AG04450 (cell line): ENCODE measurements around the gene S100A16. TPM values are rescaled to one million over a fixed set of nuclear protein-coding genes. Genes with fewer than 3 reads are reported as not detected.

Experiments used
- CTCF ChIA-PET: fragments of 300-600, 350-600 bp; formaldehyde crosslinking; extraction: SDS; loops from one replicate; lab custom pipeline; 2022; ENCODE audit warnings: antibody characterized with exemption, inconsistent platforms; lab: Charles Lee
- POLR2A ChIA-PET: fragments of 350-600 bp; formaldehyde crosslinking; extraction: SDS; loops from one replicate; lab custom pipeline; 2021; ENCODE audit warnings: antibody characterized with exemption, inconsistent platforms; lab: Yijun Ruan, JAX
- DNase-seq: peaks from one replicate; pipeline ENCODE4 v3.0.0-alpha.2; 2011; ENCODE audit warnings: low read depth, low spot score
- H3K27ac ChIP-seq: one replicate; pipeline ENCODE4 v1.5.1; 2012; ENCODE audit warnings: low read depth, low read length, control low read depth
- H3K27me3 ChIP-seq: one replicate; pipeline ENCODE4 v1.6.0; 2012; ENCODE audit warnings: low read length; ENCODE audit not compliant: control insufficient read depth, insufficient read depth
- H3K4me3 ChIP-seq: 2 replicates; pipeline ENCODE4 v1.5.1; 2011; ENCODE audit warnings: mild to moderate bottlenecking, low read depth, low read length, control low read depth
- H3K9me3 ChIP-seq: 2 replicates; pipeline ENCODE4 v1.5.1; 2012; ENCODE audit warnings: low read length; ENCODE audit not compliant: control insufficient read depth, insufficient read depth
- polyA plus RNA-seq: library from polyadenylated mRNA; depleted of rRNA; stranded (reverse); fragments of >200 nt; gene quantifications from 2 replicates; pipeline ENCODE4 v1.2.3, GENCODE V29; 2011
- TF ChIP-seq, protein P1 (sequence below): IDR thresholded peaks from 2 replicates; pipeline ENCODE4 v1.5.1; 2011; ENCODE audit warnings: low read depth, low read length, control low read depth, inconsistent platforms

Gene S100A16
- polyA plus RNA-seq, 1 experiment = 224 TPM

DNA sequence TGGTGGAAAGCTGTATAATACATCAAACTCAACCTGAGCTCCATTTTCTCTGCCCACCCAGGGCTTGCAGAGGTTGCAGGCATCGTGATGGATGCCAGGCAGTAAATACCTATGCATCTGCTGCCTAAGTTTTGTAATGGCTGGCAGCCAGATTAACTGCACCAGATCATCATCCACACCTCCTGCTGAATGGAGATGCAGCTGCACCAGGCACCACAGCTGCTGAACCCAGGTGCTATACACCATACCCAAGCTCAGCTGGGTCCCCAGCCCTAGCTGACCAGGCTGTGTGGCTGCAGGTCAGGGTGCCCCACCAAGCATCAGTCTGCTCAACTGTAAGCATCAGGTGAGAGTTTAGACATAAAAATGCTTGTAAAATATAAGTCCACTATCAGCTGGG, 38.8 kb upstream of the S100A16 start:
- H3K9me3 ChIP-seq = no peaks in the 10 kb centered on the region
- no peak overlapping the region for H3K4me3 ChIP-seq
- DNase-seq = no peak
- H3K27me3 ChIP-seq = no peaks in the 10 kb centered on the region
- TF ChIP-seq, protein P1, sequence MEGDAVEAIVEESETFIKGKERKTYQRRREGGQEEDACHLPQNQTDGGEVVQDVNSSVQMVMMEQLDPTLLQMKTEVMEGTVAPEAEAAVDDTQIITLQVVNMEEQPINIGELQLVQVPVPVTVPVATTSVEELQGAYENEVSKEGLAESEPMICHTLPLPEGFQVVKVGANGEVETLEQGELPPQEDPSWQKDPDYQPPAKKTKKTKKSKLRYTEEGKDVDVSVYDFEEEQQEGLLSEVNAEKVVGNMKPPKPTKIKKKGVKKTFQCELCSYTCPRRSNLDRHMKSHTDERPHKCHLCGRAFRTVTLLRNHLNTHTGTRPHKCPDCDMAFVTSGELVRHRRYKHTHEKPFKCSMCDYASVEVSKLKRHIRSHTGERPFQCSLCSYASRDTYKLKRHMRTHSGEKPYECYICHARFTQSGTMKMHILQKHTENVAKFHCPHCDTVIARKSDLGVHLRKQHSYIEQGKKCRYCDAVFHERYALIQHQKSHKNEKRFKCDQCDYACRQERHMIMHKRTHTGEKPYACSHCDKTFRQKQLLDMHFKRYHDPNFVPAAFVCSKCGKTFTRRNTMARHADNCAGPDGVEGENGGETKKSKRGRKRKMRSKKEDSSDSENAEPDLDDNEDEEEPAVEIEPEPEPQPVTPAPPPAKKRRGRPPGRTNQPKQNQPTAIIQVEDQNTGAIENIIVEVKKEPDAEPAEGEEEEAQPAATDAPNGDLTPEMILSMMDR = no peak
- ChIA-PET CTCF (interaction anchor here (0.5 to 2.6 kb wide), 5 partner anchors 24 to 164 kb away, joined by 3 to 13 read pairs (median 5); partner anchors contain the start of gene S100A13), POLR2A (interaction anchor here (0.6 to 1.4 kb wide), 2 partner anchors 17 to 25 kb away, joined by 3 to 7 read pairs; partner anchors contain the start of gene S100A13)
- H3K27ac ChIP-seq = no peak overlapping the region

DNA sequence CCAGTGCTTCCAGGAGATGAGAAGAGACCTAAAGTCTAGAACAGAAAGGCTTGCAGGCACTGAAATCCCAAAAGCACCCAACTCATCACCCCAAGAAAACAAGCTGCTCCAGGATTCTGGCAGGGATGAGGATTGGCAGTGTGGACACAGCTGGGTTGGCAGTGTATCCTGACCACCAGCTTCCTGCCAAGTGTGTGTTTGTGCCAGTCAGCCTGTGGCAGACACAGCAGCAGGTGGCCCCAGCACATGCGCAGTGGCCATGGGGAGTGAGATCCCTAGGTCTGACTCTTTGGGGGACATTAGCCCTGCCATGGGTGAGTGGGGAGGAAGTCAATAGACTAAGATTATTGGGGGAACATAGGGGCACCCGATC, 36.9 kb upstream of the S100A16 start:
- ChIA-PET CTCF (no interaction called here), POLR2A (interaction anchor here (0.6 to 1.4 kb wide), 3 partner anchors 16 to 362 kb away, joined by 4 to 9 read pairs (median 5); partner anchors contain the start of gene CHTOP)
- no peak for DNase-seq
- no peaks in the 10 kb centered on the region for H3K9me3 ChIP-seq
- no peak overlapping the region for H3K27ac ChIP-seq
- TF ChIP-seq, protein P1 = no peak
- H3K4me3 ChIP-seq = no peak overlapping the region
- H3K27me3 ChIP-seq = no peaks in the 10 kb centered on the region

DNA sequence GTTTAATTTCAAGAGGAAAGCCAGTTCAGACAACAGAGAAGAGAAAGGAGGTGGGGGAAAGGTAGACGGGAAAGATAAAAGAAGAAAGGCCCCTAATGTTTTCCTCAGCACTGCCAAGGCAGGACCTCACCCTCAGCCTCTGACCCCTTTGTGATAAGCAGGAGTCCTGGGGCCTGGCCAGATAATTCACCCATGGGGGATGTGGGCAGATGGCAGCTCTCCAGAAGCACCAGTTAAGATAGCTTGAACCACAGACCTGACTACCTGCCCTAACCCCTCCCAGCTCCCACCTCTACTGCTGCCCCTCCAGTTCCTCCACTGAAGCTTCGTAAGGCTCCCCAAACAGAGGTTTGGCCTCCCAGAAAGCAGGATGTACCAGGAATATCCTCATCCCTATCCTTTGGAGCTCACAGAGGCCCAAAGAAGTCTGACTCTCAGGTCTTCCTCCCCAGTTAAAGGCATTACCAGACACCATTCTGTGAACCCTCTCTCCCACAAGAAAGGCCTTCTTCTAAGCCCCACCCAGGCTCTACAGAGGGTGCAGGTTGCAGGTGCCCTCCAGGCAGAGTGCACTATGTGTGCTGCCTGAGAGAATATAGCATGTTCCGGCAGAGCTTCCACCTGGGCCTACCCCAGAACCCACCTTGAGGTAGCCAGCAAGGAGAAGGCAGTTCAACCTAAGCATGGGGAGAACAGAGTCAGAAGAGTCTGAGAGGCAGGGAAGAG, 36.4 kb upstream of the S100A16 start:
- H3K9me3 ChIP-seq = no peaks in the 10 kb centered on the region
- POLR2A ChIA-PET = interaction anchor here (0.6 to 2.7 kb wide), 4 partner anchors 15 to 362 kb away, joined by 4 to 9 read pairs (median 6); partner anchors contain the start of genes CHTOP and S100A13
- H3K27me3 ChIP-seq = no peaks in the 10 kb centered on the region
- TF ChIP-seq, protein P1 = no peak
- H3K27ac ChIP-seq = no peak overlapping the region
- CTCF ChIA-PET = no interaction called here
- no peak overlapping the region for H3K4me3 ChIP-seq
- no peak for DNase-seq

DNA sequence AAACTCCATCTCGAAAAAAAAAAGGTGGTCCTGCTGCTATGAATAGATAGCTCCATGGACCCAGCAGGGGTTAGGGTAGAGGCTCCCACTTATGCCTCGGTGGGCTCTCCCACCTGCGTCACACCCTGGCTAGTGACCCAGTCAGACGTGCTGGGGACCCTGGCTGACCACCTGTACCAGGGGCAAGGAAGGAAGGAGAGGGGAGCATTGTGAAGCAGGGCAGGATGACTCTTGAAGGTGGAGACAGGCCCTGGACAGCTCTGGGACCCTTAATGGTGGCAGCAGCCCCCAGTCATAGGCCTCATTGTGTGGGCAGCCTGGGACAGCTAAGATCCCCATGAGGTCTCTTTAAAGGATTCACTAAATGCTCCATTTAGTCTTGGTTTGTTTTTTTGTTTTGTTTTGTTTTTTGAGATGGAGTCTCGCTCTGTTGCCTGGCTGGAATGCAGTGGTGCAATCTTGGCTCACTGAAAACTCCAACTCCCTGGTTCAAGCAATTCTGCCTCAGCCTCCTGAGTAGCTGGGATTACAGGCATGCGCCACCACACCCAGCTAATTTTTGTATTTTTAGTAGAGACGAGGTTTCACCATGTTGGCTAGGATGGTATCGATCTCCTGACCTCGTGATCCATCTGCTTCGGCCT, 35.2 kb upstream of the S100A16 start:
- Histone ChIP-seq H3K4me3 (no peak overlapping the region), H3K27ac (no peak overlapping the region), H3K27me3 (no peaks in the 10 kb centered on the region), H3K9me3 (no peaks in the 10 kb centered on the region)
- CTCF ChIA-PET = interaction anchor here (0.5 to 1.4 kb wide), 5 partner anchors 21 to 296 kb away, joined by 3 to 6 read pairs (median 3); partner anchors contain the start of gene S100A13
- TF ChIP-seq, protein P1 = no peak
- POLR2A ChIA-PET = interaction anchor here (0.6 to 2.7 kb wide), 3 partner anchors 8 to 21 kb away, joined by 3 to 14 read pairs (median 8); partner anchors contain the start of genes CHTOP and S100A13
- DNase-seq = no peak

DNA sequence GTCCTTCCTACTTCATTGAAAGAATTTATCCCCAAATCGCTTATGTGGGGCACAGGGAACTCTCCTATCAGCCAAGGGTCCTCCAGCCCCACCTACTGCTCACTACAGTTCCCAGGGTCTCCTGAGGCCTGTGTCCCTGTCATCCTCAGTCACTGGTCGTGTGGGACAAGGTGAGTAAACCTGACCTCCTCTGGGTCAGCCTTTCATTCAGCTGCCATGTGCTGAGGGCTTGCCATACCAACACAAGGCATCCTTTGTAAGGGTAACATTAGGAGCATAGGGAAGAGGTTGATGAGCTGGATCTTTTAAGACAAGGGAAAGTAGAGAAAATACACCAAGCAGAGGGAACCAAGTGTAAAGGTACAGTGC, 34.4 kb upstream of the S100A16 start:
- Histone ChIP-seq H3K27me3 (no peaks in the 10 kb centered on the region), H3K4me3 (no peak overlapping the region), H3K27ac (no peak overlapping the region), H3K9me3 (no peaks in the 10 kb centered on the region)
- TF ChIP-seq, protein P1 = no peak
- ChIA-PET CTCF (interaction anchor here (0.6 to 1.4 kb wide), 2 partner anchors 20 to 76 kb away, joined by 3 to 6 read pairs; partner anchors contain the start of gene S100A13), POLR2A (interaction anchor here (0.6 to 2.7 kb wide), 3 partner anchors 9 to 20 kb away, joined by 3 to 14 read pairs (median 8); partner anchors contain the start of genes CHTOP and S100A13)
- DNase-seq = no peak
